K562 (cell line): ENCODE measurements around the gene MEIS2.

Experiments used
- CHD2 ChIP-seq: IDR thresholded peaks from 2 replicates; pipeline ENCODE4 v1.6.1; 2011; ENCODE audit warnings: low read depth, low read length
- CTCF ChIP-seq, 3 experiments: IDR thresholded peaks in 2 of 3; conservative IDR thresholded peaks in 1 of 3; 2 replicates each; pipeline ENCODE4 v1.5.1; 2011 to 2012; ENCODE audit warnings: low read length in 3 of 3, mild to moderate bottlenecking in 3 of 3, control low read depth in 2 of 3, improper control_type of control experiment in 1 of 3, inconsistent platforms in 1 of 3, low read depth in 1 of 3, mixed read lengths in 1 of 3, moderate library complexity in 1 of 3; ENCODE audit not compliant: insufficient read depth in 2 of 3
- FOXJ3 ChIP-seq: sonication (generic); formaldehyde crosslinking; IDR thresholded peaks from 2 replicates; pipeline ENCODE4 v1.4.0; 2020; ENCODE audit warnings: mild to moderate bottlenecking, missing genetic modification reagents
- MAFK ChIP-seq: IDR thresholded peaks from 2 replicates; pipeline ENCODE4 v1.6.1; 2011; ENCODE audit warnings: low read length, improper control_type of control experiment
- MAX ChIP-seq: sonication (generic); formaldehyde crosslinking; IDR thresholded peaks from 2 replicates; pipeline ENCODE4 v1.9.0; 2022; ENCODE audit warnings: mild to moderate bottlenecking, missing genetic modification reagents
- ZBTB49 ChIP-seq: sonication (generic); formaldehyde crosslinking; IDR thresholded peaks from 2 replicates; pipeline ENCODE4 v1.8.0; 2022; ENCODE audit warnings: missing genetic modification reagents, mild to moderate bottlenecking, borderline replicate concordance
- ZKSCAN1 ChIP-seq: fragments of 150-350 bp; IDR thresholded peaks from 2 replicates; pipeline ENCODE4 v1.6.1; 2016; ENCODE audit warnings: low read depth, low read length
- ZZZ3 ChIP-seq: fragments of 450-650 bp; IDR thresholded peaks from 2 replicates; pipeline ENCODE4 v1.6.1; 2016; ENCODE audit warnings: antibody characterized with exemption, mild to moderate bottlenecking, moderate library complexity

- no peak for TF ChIP-seq ZKSCAN1
- TF ChIP-seq MAFK, result no peak
- TF ChIP-seq CHD2, result no peak
- no peak for TF ChIP-seq CTCF (IDR thresholded peaks at IDR 0.05 in 2 of 3, conservative IDR thresholded peaks at IDR 0.05 in 1 of 3; ENCODE audit: insufficient read depth in 2 of 3, low read depth in 1 of 3, low read length in 3 of 3)
- no peak for TF ChIP-seq ZBTB49
- TF ChIP-seq FOXJ3 (CRISPR knock-in tag), result no peak
- TF ChIP-seq MAX (CRISPR knock-in tag), result no peak
- no peak for TF ChIP-seq ZZZ3
Observed at GRCh38 chr15:36941798-36942197, 158.6 kb downstream of the MEIS2 start.
